Cardiac fibroblast (primary cell): ENCODE data around the gene ING4.
A peak's percentile ranks its signal among the peaks of the same experiment; 100 is the strongest.

Experiments used
- DNase-seq, 2 donors: peaks; one replicate each; pipeline versions ENCODE4 v3.0.0 to v3.0.0-alpha.2; 2010; ENCODE audit warnings: low read depth in 2 of 2
- H3K4me3 ChIP-seq, 2 donors: replicated peaks in 1 of 2; 1 replicate in 1 of 2; 2 replicates in 1 of 2; pipeline ENCODE4 v1.5.1; 2011; ENCODE audit warnings: low read depth in 2 of 2, low read length in 2 of 2, mild to moderate bottlenecking in 2 of 2, moderate library complexity in 1 of 2
- CTCF ChIP-seq: IDR thresholded peaks from one replicate; pipeline ENCODE4 v1.5.1; 2011; ENCODE audit warnings: low read depth, mild to moderate bottlenecking, low read length, inconsistent platforms

ING4 gene

GRCh38 chr12:6639151-6639801 lies 23.6 kb downstream of the ING4 start:
- DNase-seq: no peak
- TF ChIP-seq CTCF: no peak
- H3K4me3 ChIP-seq: no peak overlapping the region

GRCh38 chr12:6638305-6638704 lies 24.6 kb downstream of the ING4 start:
- no peak overlapping the region for H3K4me3 ChIP-seq
- TF ChIP-seq CTCF: no peak
- DNase-seq: no peak

GRCh38 chr12:6635856-6636531 lies 26.9 kb downstream of the ING4 start, which contains the start of gene LPAR5:
Gene LPAR5, minus strand, starts transcription at chr12:6635959. Its CDS starts 14,711 bp downstream, at chr12:6621248.
- no peak within 1 kb of the TSS for H3K4me3 ChIP-seq
- TF ChIP-seq CTCF: no peak
- peak; percentile 7 to 32 for DNase-seq

- H3K4me3 ChIP-seq: no peak overlapping the region
- no peak for DNase-seq
- TF ChIP-seq CTCF: no peak
These were observed 27.5 kb downstream of the ING4 start for GRCh38 chr12:6635375-6635855.

GRCh38 chr12:6632026-6632983 lies 30.6 kb downstream of the ING4 start:
- no peak overlapping the region for H3K4me3 ChIP-seq
- no peak for DNase-seq
- TF ChIP-seq CTCF: no peak

- no peak for DNase-seq
- TF ChIP-seq CTCF: no peak
- no peak overlapping the region for H3K4me3 ChIP-seq
These were observed 31.4 kb downstream of the ING4 start for GRCh38 chr12:6631549-6631961.
